H1 (cell line): ENCODE results near the gene CORO2B. TPM values are rescaled to one million over a fixed set of nuclear protein-coding genes. Genes with fewer than 3 reads are reported as not detected.

Experiments
- CTCF ChIA-PET: fragments of 300-600 bp; sonication (Branson Sonifier 250); formaldehyde crosslinking; loops from one replicate; lab custom pipeline; 2021; ENCODE audit not compliant: partially characterized antibody; lab: Charles Lee
- POLR2A ChIA-PET: fragments of 300-600 bp; sonication (Branson Sonifier 250); formaldehyde crosslinking; loops from one replicate; lab custom pipeline; 2021; ENCODE audit warnings: inconsistent platforms; ENCODE audit not compliant: partially characterized antibody; lab: Charles Lee
- DNase-seq, 2 experiments: peaks; one replicate each; pipeline versions ENCODE4 v3.0.0 to v3.0.0-alpha.2; 2010 to 2022; ENCODE audit warnings: low spot score in 2 of 2, low read depth in 1 of 2, mixed read lengths in 1 of 2
- FAIRE-seq: peaks from 2 replicates; lab custom pipeline; 2011; peaks lifted over from hg19 to GRCh38; lab: Jason Lieb, UNC
- H2AFZ ChIP-seq: 2 replicates; pipeline ENCODE4 v1.8.1; 2012; ENCODE audit warnings: low read length, inconsistent platforms
- H2AK5ac ChIP-seq: 2 replicates; pipeline ENCODE4 v1.6.1; 2013; ENCODE audit warnings: low read depth, low read length
- H2BK120ac ChIP-seq: replicated peaks from 2 replicates; pipeline ENCODE3; 2013; ENCODE audit warnings: low read depth, low read length, inconsistent platforms
- H2BK12ac ChIP-seq: 2 replicates; pipeline ENCODE4 v1.6.1; 2013; ENCODE audit warnings: low read depth, low read length
- H2BK15ac ChIP-seq: 2 replicates; pipeline ENCODE4 v1.6.1; 2013; ENCODE audit warnings: low read length
- H2BK20ac ChIP-seq: 2 replicates; pipeline ENCODE4 v1.6.1; 2013; ENCODE audit warnings: low read length
- H2BK5ac ChIP-seq: 2 replicates; pipeline ENCODE4 v1.6.1; 2013; ENCODE audit warnings: low read depth, low read length
- H3K14ac ChIP-seq: 2 replicates; pipeline ENCODE4 v1.6.1; 2013; ENCODE audit warnings: inconsistent platforms; ENCODE audit not compliant: insufficient read length
- H3K18ac ChIP-seq: 2 replicates; pipeline ENCODE4 v1.6.1; 2013; ENCODE audit warnings: low read length; ENCODE audit errors: extremely low read depth
- H3K23ac ChIP-seq: 2 replicates; pipeline ENCODE4 v1.6.1; 2013; ENCODE audit warnings: inconsistent platforms; ENCODE audit not compliant: insufficient read length
- H3K23me2 ChIP-seq: 2 replicates; pipeline ENCODE4 v1.6.1; 2013; ENCODE audit warnings: low read depth, low read length
- H3K27ac ChIP-seq: 2 replicates; pipeline ENCODE4 v1.6.1; 2011; ENCODE audit warnings: low read depth, low read length, inconsistent platforms
- H3K27me3 ChIP-seq, 4 experiments: replicated peaks in 1 of 4; 1 replicate in 1 of 4; 2 replicates in 3 of 4; pipeline versions ENCODE4 v1.6.1 to v1.8.1; 2011 to 2013; ENCODE audit warnings: low read length in 3 of 4, mild to moderate bottlenecking in 3 of 4, inconsistent platforms in 2 of 4, mixed read lengths in 2 of 4, moderate library complexity in 1 of 4; ENCODE audit not compliant: control insufficient read depth in 3 of 4, insufficient read depth in 3 of 4; ENCODE audit errors: extremely low read depth in 1 of 4
- H3K36me3 ChIP-seq, 4 experiments: 2 replicates each; pipeline versions ENCODE4 v1.6.1 to v1.8.1; 2011 to 2013; ENCODE audit warnings: mild to moderate bottlenecking in 4 of 4, low read length in 3 of 4, moderate library complexity in 2 of 4, control low read depth in 1 of 4, inconsistent platforms in 1 of 4; ENCODE audit not compliant: insufficient read depth in 4 of 4, control insufficient read depth in 2 of 4
- H3K4ac ChIP-seq: replicated peaks from 2 replicates; pipeline ENCODE3; 2013; ENCODE audit warnings: low read length, low read depth, mixed read lengths, inconsistent platforms; ENCODE audit not compliant: insufficient read length
- H3K4me1 ChIP-seq, 4 experiments: replicated peaks in 1 of 4; 1 replicate in 1 of 4; 2 replicates in 3 of 4; pipeline versions ENCODE4 v1.6.1 to v1.8.1; 2011 to 2013; ENCODE audit warnings: low read length in 3 of 4, inconsistent platforms in 2 of 4, mixed read lengths in 1 of 4; ENCODE audit not compliant: insufficient read depth in 4 of 4, control insufficient read depth in 3 of 4
- H3K4me2 ChIP-seq, 2 experiments: 2 replicates each; pipeline versions ENCODE4 v1.6.1 to v1.8.1; 2011 to 2013; ENCODE audit warnings: low read depth in 2 of 2, low read length in 2 of 2, control low read depth in 1 of 2, inconsistent platforms in 1 of 2, mild to moderate bottlenecking in 1 of 2; ENCODE audit not compliant: insufficient read depth in 1 of 2
- H3K4me3 ChIP-seq, 4 experiments: fragments of 200-600, 300-600 bp in 1 of 4; sonication (generic), shearing (Covaris generic), sonication (Bioruptor Twin) in 1 of 4; 2 replicates each; pipeline versions ENCODE4 v1.5.1 to v1.8.1; 2011 to 2016; ENCODE audit warnings: low read length in 4 of 4, low read depth in 3 of 4, control low read depth in 2 of 4, inconsistent platforms in 2 of 4, mild to moderate bottlenecking in 2 of 4, mixed read lengths in 1 of 4, moderate library complexity in 1 of 4; ENCODE audit not compliant: insufficient read depth in 2 of 4; ENCODE audit errors: extremely low read depth in 1 of 4
- H3K56ac ChIP-seq: replicated peaks from 2 replicates; pipeline ENCODE3; 2013; ENCODE audit warnings: low read depth, mild to moderate bottlenecking, mixed read lengths, low read length, inconsistent platforms; ENCODE audit not compliant: insufficient read length
- H3K79me1 ChIP-seq: 2 replicates; pipeline ENCODE4 v1.6.1; 2013; ENCODE audit warnings: low read depth, low read length, control low read depth
- H3K79me2 ChIP-seq, 2 experiments: 2 replicates each; pipeline versions ENCODE4 v1.6.1 to v1.8.1; 2012 to 2013; ENCODE audit warnings: low read length in 2 of 2, mild to moderate bottlenecking in 2 of 2, inconsistent platforms in 1 of 2; ENCODE audit not compliant: insufficient read depth in 2 of 2, control insufficient read depth in 1 of 2
- H3K9ac ChIP-seq, 4 experiments: replicated peaks in 1 of 4; 1 replicate in 1 of 4; 2 replicates in 3 of 4; pipeline versions ENCODE4 v1.6.1 to v1.8.1; 2011 to 2013; ENCODE audit warnings: low read depth in 3 of 4, low read length in 3 of 4, control low read depth in 2 of 4, mild to moderate bottlenecking in 2 of 4, moderate library complexity in 2 of 4, inconsistent platforms in 1 of 4; ENCODE audit errors: extremely low read depth in 1 of 4
- H3K9me3 ChIP-seq, 2 experiments: 2 replicates each; pipeline versions ENCODE4 v1.6.1 to v1.8.1; 2012 to 2013; ENCODE audit warnings: mild to moderate bottlenecking in 2 of 2, moderate library complexity in 2 of 2, control low read depth in 1 of 2, inconsistent platforms in 1 of 2, low read depth in 1 of 2, low read length in 1 of 2, mixed read lengths in 1 of 2; ENCODE audit not compliant: insufficient read depth in 2 of 2
- H4K20me1 ChIP-seq, 2 experiments: replicated peaks in 1 of 2; 2 replicates each; pipeline versions ENCODE3 to v1.8.1; 2011 to 2013; ENCODE audit warnings: inconsistent platforms in 2 of 2, low read length in 2 of 2, mild to moderate bottlenecking in 1 of 2; ENCODE audit not compliant: insufficient read depth in 2 of 2, control insufficient read depth in 1 of 2
- H4K5ac ChIP-seq: 2 replicates; pipeline ENCODE4 v1.6.1; 2013; ENCODE audit warnings: low read length, low read depth, mixed read lengths, inconsistent platforms; ENCODE audit not compliant: insufficient read length
- H4K8ac ChIP-seq: 2 replicates; pipeline ENCODE4 v1.8.0; 2013; ENCODE audit warnings: mild to moderate bottlenecking, moderate library complexity, low read length, inconsistent platforms; ENCODE audit not compliant: insufficient read depth; ENCODE audit errors: extremely low read depth
- H4K91ac ChIP-seq: replicated peaks from 2 replicates; pipeline ENCODE3; 2013; ENCODE audit warnings: low read length, mixed read lengths, inconsistent platforms; ENCODE audit not compliant: insufficient read length
- ASH2L ChIP-seq: fragments of 200-600, 300-600 bp; sonication (generic); IDR thresholded peaks from one replicate; pipeline ENCODE4 v1.7.1; 2017; ENCODE audit warnings: low read length
- BACH1 ChIP-seq: IDR thresholded peaks from 2 replicates; pipeline ENCODE4 v1.6.1; 2012; ENCODE audit warnings: low read length, improper control_type of control experiment
- CREB1 ChIP-seq: IDR thresholded peaks from 2 replicates; pipeline ENCODE4 v1.6.1; 2012; ENCODE audit warnings: inconsistent platforms
- CTBP2 ChIP-seq: IDR thresholded peaks from 2 replicates; pipeline ENCODE4 v1.7.0; 2011; ENCODE audit warnings: borderline replicate concordance, mild to moderate bottlenecking, moderate library complexity, mixed read lengths, low read length; ENCODE audit not compliant: insufficient read depth, insufficient read length
- EGR1 ChIP-seq: IDR thresholded peaks from 2 replicates; pipeline ENCODE4 v1.6.1; 2011; ENCODE audit warnings: low read depth, low read length, borderline replicate concordance
- EP300 ChIP-seq, 2 experiments: IDR thresholded peaks; 1 replicate in 1 of 2; 2 replicates in 1 of 2; pipeline ENCODE4 v1.6.1; 2011 to 2012; ENCODE audit warnings: low read depth in 2 of 2, low read length in 2 of 2, mild to moderate bottlenecking in 2 of 2, borderline replicate concordance in 1 of 2, inconsistent platforms in 1 of 2, moderate library complexity in 1 of 2
- EZH2 ChIP-seq: fragments of 200-600 bp; sonication (generic); IDR thresholded peaks from 2 replicates; pipeline ENCODE4 v1.7.1; 2012; ENCODE audit warnings: low read depth, mild to moderate bottlenecking, moderate library complexity, low read length, inconsistent platforms; ENCODE audit not compliant: severe bottlenecking
- KDM4A ChIP-seq: IDR thresholded peaks from one replicate; pipeline ENCODE4 v1.7.1; 2012; ENCODE audit warnings: low read depth, mild to moderate bottlenecking, moderate library complexity, low read length, inconsistent platforms; ENCODE audit not compliant: severe bottlenecking
- RAD21 ChIP-seq, 2 experiments: IDR thresholded peaks in 1 of 2; conservative IDR thresholded peaks in 1 of 2; 2 replicates each; pipeline ENCODE4 v1.6.1; 2011; ENCODE audit warnings: low read depth in 2 of 2, low read length in 2 of 2, improper control_type of control experiment in 1 of 2, inconsistent platforms in 1 of 2, mild to moderate bottlenecking in 1 of 2, moderate library complexity in 1 of 2
- RBBP5 ChIP-seq: IDR thresholded peaks from 2 replicates; pipeline ENCODE4 v1.7.1; 2012; ENCODE audit warnings: low read depth, mild to moderate bottlenecking, inconsistent platforms, low read length, moderate library complexity, borderline replicate concordance
- SUZ12 ChIP-seq: fragments of 200-600 bp; sonication (generic); IDR thresholded peaks from 2 replicates; pipeline ENCODE4 v1.6.1; 2012; ENCODE audit warnings: mild to moderate bottlenecking, inconsistent platforms, low read length, moderate library complexity, mixed read lengths
- TAF7 ChIP-seq: optimal IDR thresholded peaks from 2 replicates; pipeline ENCODE3; 2011; ENCODE audit warnings: low read depth, mild to moderate bottlenecking, inconsistent platforms, low read length, moderate library complexity, borderline replicate concordance
- TCF12 ChIP-seq: IDR thresholded peaks from 2 replicates; pipeline ENCODE4 v1.6.1; 2011; ENCODE audit warnings: low read depth, mild to moderate bottlenecking, low read length
- WGBS, 2 experiments: shearing (Covaris generic) in 1 of 2; methylation state at CpG; one replicate each; pipeline versions ENCODE4 v1.1.6 to v1.1.7; 2013 to 2015; ENCODE audit warnings: low lambda C conversion rate in 2 of 2, mixed read lengths in 2 of 2, inconsistent platforms in 1 of 2, low coverage in 1 of 2, missing lambda C conversion rate in 1 of 2; ENCODE audit not compliant: insufficient replicate concordance in 2 of 2, insufficient coverage in 1 of 2, insufficient read length in 1 of 2; ENCODE audit errors: extremely low coverage in 1 of 2, missing lambda C conversion rate in 1 of 2; 5-methylcytosine and 5-hydroxymethylcytosine counted together
- polyA plus RNA-seq, 7 experiments: library from polyadenylated mRNA; depleted of rRNA in 3 of 7; stranded (reverse) in 5 of 7; unstranded in 2 of 7; fragments of >200 nt in 5 of 7; fragments of 200-250 nt in 2 of 7; gene quantifications; 1 replicate in 5 of 7; 2 replicates in 1 of 7; 4 replicates in 1 of 7; pipeline versions ENCODE4 v1.2.1 to v1.2.3, GENCODE V29; 2011 to 2013; ENCODE audit warnings: missing spikeins in 2 of 7, mixed read lengths in 2 of 7
- total RNA-seq: library from RNA; stranded (reverse); fragmentation: NEBNext Ultra II Directional; extraction: Animal tissue kit (Norgen Biotek cat#: 25700); gene quantifications from 2 replicates; pipeline ENCODE4 v1.2.1, GENCODE V29; 2021

Gene CORO2B
- total and polyA plus RNA-seq, 2 of the 8 experiments (the other 6 are each of a cell fraction or from before 2014, with no cell fraction given): 3.4 to 6.7 TPM

DNA sequence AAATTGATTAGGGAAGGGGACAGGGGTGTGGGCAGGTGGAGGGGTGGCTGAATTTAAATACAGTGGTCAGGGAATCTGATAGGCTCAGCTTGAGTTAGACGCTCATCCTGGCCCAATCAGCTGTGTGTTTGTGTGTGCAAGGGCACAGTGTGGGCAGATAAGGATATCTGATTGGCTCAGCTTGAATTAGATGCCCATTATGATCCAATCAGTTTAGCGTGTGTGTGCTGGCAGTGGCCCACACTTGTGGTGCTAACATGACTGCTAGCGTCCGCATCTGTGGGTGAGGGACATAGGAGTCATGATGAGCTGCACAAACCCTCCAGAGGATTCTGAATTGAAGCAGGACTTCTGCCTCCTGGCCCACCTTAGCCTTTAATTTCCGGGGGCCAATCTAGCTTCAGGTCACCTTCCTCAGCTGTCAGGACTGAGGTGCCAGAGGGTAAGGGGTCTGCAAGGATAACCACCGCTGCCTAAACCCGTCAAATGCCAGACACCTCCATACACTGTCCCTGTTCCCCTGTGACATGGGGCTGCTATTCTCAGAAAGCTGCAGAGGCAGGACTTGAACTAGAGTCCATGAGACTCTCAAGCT, 97.3 kb downstream of the CORO2B start:
- Histone ChIP-seq H4K8ac (no peak overlapping the region), H3K36me3 (no peaks in the 10 kb centered on the region), H4K5ac (no peak overlapping the region), H3K23me2 (no peaks in the 10 kb centered on the region; the same call in 1 of the 2 replicates), H4K20me1 (no peaks in the 10 kb centered on the region), H3K4me2 (no peak overlapping the region), H3K23ac (no peak overlapping the region), H2BK120ac (no peak overlapping the region), H3K4me1 (peaks cover 2 to 3% (median 3%) of the 10 kb centered on the region in 4 experiments; a peak in 5 of 7 replicates), H2BK12ac (no peak overlapping the region), H3K79me2 (no peaks in the 10 kb centered on the region), H3K4ac (no peak overlapping the region), H3K56ac (no peak overlapping the region), H2BK15ac (no peak overlapping the region), H3K18ac (no peak overlapping the region), H3K27ac (no peak overlapping the region), H3K79me1 (no peaks in the 10 kb centered on the region), H3K9me3 (no peaks in the 10 kb centered on the region), H2BK5ac (no peak overlapping the region), H3K4me3 (no peak overlapping the region), H3K27me3 (peaks cover 0 to 2% (median 0%) of the 10 kb centered on the region in 4 experiments; a peak in 2 of 7 replicates), H3K14ac (no peak overlapping the region), H3K9ac (no peak overlapping the region), H4K91ac (no peak overlapping the region), H2BK20ac (no peak overlapping the region), H2AK5ac (no peak overlapping the region), H2AFZ (no peak overlapping the region)
- WGBS, 2 experiments: 92% methylated on average over 7 of the region's 7 CpGs; no CpG with 5 or more reads in 1 of the 2 experiments
- TF ChIP-seq RAD21 (IDR thresholded peaks at IDR 0.05 in 1 of 2, conservative IDR thresholded peaks at IDR 0.05 in 1 of 2; ENCODE audit: low read depth in 2 of 2, low read length in 2 of 2) (no peak), CREB1 (no peak), SUZ12 (no peak), CTBP2 (no peak), RBBP5 (no peak), BACH1 (no peak), KDM4A (no peak), TCF12 (no peak), ASH2L (no peak), EGR1 (no peak), EZH2 (no peak), TAF7 (no peak), EP300 (IDR thresholded peaks at IDR 0.05; ENCODE audit: borderline replicate concordance in 1 of 2, low read depth in 2 of 2, low read length in 2 of 2) (no peak)
- FAIRE-seq: no peak
- no peak for DNase-seq
- CTCF ChIA-PET: interaction anchor here (0.6 to 35.0 kb wide), 25 partner anchors 9 to 590 kb away, joined by 3 to 721 read pairs (median 18); no protein-coding TSS in a partner anchor
- POLR2A ChIA-PET: no interaction called here
